Measurements from ENCODE around the gene FFAR2.

DNA sequence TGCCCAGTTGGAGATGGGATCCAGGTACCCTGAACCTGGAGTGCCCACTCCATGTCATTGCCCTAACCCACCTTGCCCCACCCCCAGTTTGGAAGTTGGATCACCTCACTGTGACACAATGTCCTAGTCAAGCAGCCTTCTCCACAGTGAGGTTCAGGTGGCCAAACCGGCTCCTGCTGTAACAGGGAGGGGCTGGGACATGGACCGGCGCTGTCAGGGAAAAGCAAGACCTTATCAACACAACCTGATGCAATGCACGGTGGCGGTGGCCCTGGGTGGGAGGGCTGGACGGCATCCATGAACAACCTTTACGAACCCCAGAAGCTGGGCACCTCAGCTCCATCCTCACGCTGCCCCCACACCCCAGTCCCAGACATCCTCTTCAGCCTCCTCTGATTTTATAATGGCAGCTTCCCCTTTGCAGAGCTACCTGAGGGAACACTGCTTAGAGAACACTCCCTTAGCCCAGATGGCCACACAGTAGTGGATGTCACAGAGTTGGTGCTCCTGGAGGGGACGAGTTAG is 43.8 kb downstream of the FFAR2 start:
- TF ChIP-seq, protein P1, sequence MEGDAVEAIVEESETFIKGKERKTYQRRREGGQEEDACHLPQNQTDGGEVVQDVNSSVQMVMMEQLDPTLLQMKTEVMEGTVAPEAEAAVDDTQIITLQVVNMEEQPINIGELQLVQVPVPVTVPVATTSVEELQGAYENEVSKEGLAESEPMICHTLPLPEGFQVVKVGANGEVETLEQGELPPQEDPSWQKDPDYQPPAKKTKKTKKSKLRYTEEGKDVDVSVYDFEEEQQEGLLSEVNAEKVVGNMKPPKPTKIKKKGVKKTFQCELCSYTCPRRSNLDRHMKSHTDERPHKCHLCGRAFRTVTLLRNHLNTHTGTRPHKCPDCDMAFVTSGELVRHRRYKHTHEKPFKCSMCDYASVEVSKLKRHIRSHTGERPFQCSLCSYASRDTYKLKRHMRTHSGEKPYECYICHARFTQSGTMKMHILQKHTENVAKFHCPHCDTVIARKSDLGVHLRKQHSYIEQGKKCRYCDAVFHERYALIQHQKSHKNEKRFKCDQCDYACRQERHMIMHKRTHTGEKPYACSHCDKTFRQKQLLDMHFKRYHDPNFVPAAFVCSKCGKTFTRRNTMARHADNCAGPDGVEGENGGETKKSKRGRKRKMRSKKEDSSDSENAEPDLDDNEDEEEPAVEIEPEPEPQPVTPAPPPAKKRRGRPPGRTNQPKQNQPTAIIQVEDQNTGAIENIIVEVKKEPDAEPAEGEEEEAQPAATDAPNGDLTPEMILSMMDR (IDR thresholded peaks at IDR 0.05) = no peak
- TF ChIP-seq POLR2AphosphoS5 (IDR thresholded peaks at IDR 0.05; ENCODE audit: insufficient read depth in 1 of 2, low read depth in 1 of 2) = peak; percentile 20 to 27
